AG04449 (cell line): ENCODE data around the gene RAB20.
A peak's percentile ranks its signal among the peaks of the same experiment; 100 is the strongest.

Experiments used
- CTCF ChIA-PET: fragments of 350-600 bp; formaldehyde crosslinking; extraction: SDS; loops from one replicate; lab custom pipeline; 2021; ENCODE audit warnings: antibody characterized with exemption; lab: Yijun Ruan, JAX
- POLR2A ChIA-PET: fragments of 400-600, 350-600 bp; formaldehyde crosslinking; extraction: SDS; loops from one replicate; lab custom pipeline; 2020; ENCODE audit warnings: antibody characterized with exemption, inconsistent platforms; lab: Yijun Ruan, JAX
- DNase-seq: peaks from one replicate; pipeline ENCODE4 v3.0.0-alpha.2; 2010; ENCODE audit warnings: low read depth, low spot score
- H3K4me3 ChIP-seq: 2 replicates; pipeline ENCODE4 v1.5.1; 2011; ENCODE audit warnings: low read depth, mild to moderate bottlenecking, control low read depth, low read length
- TF ChIP-seq, protein P1 (sequence below): IDR thresholded peaks from one replicate; pipeline ENCODE4 v1.5.1; 2011; ENCODE audit warnings: mild to moderate bottlenecking, moderate library complexity, low read length, control low read depth, inconsistent platforms; ENCODE audit not compliant: insufficient read depth; ENCODE audit errors: missing control alignments

Gene RAB20

DNA sequence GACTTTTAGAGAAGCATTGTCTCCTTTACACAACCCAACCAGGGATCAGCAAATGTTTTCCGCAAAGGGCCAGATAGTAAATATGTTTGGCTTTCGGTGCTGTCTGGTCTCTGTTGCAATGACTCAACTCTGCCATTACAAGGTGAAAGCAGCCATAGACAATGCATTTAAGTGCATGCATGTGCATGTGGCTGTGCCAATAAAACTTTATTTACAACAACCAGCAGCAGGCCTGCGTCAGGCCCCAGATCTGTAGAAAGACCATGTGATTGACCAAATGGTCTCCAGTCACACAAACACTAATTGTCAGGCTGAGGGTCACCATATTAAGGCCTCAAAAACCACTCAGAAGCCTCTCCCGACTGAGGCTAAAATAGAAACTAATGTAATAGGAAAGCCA, 8.1 kb downstream of the RAB20 start:
- ChIA-PET CTCF (no interaction called here), POLR2A (interaction anchor here (0.9 kb wide), 1 partner anchor 38 kb away, joined by 3 read pairs; no protein-coding TSS in a partner anchor)
- H3K4me3 ChIP-seq, result no peak overlapping the region
- TF ChIP-seq, protein P1, sequence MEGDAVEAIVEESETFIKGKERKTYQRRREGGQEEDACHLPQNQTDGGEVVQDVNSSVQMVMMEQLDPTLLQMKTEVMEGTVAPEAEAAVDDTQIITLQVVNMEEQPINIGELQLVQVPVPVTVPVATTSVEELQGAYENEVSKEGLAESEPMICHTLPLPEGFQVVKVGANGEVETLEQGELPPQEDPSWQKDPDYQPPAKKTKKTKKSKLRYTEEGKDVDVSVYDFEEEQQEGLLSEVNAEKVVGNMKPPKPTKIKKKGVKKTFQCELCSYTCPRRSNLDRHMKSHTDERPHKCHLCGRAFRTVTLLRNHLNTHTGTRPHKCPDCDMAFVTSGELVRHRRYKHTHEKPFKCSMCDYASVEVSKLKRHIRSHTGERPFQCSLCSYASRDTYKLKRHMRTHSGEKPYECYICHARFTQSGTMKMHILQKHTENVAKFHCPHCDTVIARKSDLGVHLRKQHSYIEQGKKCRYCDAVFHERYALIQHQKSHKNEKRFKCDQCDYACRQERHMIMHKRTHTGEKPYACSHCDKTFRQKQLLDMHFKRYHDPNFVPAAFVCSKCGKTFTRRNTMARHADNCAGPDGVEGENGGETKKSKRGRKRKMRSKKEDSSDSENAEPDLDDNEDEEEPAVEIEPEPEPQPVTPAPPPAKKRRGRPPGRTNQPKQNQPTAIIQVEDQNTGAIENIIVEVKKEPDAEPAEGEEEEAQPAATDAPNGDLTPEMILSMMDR, result no peak
- no peak for DNase-seq

DNA sequence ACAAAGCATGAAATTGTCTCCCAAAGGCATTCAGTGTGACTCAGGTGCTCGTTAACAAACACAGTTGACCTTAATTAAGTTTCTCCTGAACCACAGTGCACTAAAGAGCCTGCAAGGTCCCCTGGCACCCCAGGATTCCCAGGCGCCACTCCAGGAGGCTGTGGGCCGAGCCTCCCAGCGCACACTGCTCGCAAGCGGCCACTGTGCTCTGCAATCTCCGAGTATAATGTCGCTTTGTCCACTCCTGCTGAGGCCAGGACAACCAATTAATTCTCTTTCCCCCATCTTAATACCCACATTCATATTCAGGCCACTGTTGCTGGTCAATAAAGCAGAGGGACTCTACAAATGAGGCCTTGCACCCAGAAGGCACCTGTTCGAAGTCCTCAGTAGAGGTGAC, 8.8 kb downstream of the RAB20 start:
- TF ChIP-seq, protein P1, result no peak
- H3K4me3 ChIP-seq, result no peak overlapping the region
- ChIA-PET POLR2A (no interaction called here), CTCF (no interaction called here)
- no peak for DNase-seq

DNA sequence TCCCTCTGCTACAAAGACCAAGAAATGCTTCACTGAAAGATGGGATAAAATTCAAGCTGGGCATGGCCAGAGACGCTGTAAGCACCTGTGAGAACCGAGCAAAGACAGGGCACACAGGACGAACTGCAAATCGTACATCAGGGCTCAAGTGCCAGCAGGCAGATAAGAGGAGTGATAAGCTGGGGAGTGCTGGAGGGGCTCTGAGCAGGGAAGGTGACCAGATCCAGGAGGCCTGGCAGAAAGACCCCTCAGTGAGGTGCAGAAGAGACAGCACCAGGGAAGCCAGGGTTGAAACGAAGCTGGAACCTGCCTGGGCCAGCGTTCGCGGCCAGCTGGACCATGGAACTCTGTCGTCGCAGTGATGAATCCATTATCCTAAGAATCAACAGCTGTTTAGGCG, 10.2 kb downstream of the RAB20 start:
- ChIA-PET POLR2A (no interaction called here), CTCF (interaction anchor here (0.8 kb wide), 1 partner anchor 11 kb away, joined by 3 read pairs; no protein-coding TSS in a partner anchor)
- TF ChIP-seq, protein P1, result no peak
- H3K4me3 ChIP-seq, result no peak overlapping the region
- DNase-seq, result no peak

DNA sequence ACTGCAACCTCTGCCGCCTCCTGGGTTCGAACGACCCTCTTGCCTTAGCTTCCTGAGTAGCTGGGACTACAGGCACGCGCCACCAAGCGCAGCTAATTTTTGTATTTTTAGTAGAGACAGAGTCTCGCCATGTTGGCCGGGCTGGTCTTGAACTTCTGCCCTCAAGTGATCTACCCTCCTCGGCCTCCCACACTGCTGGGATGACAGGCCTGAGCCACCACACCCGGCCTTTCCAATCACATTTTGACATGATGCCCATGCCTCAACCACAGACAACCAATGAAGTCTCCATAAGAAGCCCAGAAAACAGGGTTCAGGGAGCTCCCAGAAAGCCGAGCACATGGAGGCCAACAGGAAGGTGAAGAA, 11.7 kb downstream of the RAB20 start:
- DNase-seq, result no peak
- H3K4me3 ChIP-seq, result no peak overlapping the region
- POLR2A ChIA-PET, result interaction anchor here (0.7 kb wide), 1 partner anchor 63 kb away, joined by 3 read pairs; no protein-coding TSS in a partner anchor
- CTCF ChIA-PET, result interaction anchor here (1.3 kb wide), 1 partner anchor 10 kb away, joined by 7 read pairs; no protein-coding TSS in a partner anchor
- TF ChIP-seq, protein P1, result no peak

DNA sequence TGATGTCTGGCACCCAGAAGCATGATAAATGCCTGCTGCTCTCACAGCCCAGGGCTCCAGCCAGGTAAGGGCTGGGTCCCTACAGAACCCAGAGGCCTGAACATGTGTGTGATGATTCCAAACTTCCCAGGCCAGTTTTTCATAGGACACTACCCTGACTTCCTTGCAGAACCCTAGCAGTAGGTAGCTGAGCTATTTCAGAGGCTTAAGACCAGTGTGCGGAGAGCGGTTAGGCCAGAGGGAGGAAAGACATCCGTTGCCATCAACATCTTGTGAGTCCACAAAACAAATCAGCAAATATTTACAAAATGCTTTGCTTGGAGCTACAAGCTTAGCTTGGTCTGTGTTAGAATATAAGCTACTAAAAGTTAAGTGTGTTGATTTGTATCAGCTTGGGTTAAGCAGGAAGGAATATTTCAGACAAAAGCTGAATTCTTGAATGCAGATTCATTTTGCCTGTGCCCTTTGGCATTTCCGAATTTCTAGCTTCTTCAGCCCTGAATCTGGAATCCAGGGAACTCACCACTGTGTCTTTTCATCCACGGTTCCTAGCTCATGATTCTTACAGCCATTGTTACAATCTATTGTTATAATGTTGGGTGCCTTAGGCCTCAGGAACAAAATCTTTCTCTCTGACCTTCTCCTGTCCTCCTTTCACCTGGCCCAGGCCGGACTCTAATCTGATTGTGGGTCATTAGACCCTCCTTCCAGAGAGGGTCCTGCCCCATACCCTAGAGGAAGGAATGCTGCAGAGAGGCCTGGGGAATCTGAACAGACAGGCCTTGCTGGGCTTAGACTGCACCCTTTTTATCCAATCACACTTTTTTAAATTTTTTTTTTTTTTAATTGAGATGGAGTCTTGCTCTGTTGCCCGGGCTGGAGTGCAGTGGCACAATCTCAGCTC, 12.4 kb downstream of the RAB20 start:
- ChIA-PET CTCF (interaction anchor here (1.3 kb wide), 1 partner anchor 9 kb away, joined by 7 read pairs; no protein-coding TSS in a partner anchor), POLR2A (interaction anchor here (0.7 kb wide), 1 partner anchor 64 kb away, joined by 3 read pairs; no protein-coding TSS in a partner anchor)
- no peak overlapping the region for H3K4me3 ChIP-seq
- TF ChIP-seq, protein P1, result no peak
- DNase-seq, result no peak

DNA sequence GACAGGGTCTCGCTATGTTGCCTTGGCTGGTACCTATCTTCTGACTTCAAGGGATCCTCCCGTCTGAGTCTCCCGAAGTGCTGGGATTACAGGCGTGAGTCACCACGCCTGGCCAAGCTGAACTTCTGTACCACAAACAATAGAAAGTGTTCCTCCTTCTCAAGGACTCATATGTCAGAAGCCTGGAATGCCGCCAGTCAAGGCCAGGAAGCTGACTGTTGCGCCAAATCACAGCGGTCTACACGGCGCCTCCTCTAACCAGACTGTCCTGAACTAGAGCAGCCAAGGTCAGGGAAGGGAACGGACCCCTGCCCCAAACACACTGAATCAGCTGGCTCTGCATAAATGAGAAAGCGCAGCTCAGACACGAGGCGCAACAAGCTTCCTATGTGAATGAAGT, 14.6 kb downstream of the RAB20 start:
- peak; percentile 73 for DNase-seq
- ChIA-PET POLR2A (interaction anchor here (0.6 to 1.4 kb wide), 2 partner anchors 15 to 168 kb away, joined by 3 to 7 read pairs; no protein-coding TSS in a partner anchor), CTCF (interaction anchor here (1.9 kb wide), 1 partner anchor 47 kb away, joined by 5 read pairs; no protein-coding TSS in a partner anchor)
- H3K4me3 ChIP-seq, result no peak overlapping the region; the same call in 1 of the 2 replicates
- TF ChIP-seq, protein P1, result no peak
